Mucosa of gallbladder (tissue), 1 donor: ENCODE data around the gene ADGRL3. TPM values are rescaled to one million over a fixed set of nuclear protein-coding genes. Genes with fewer than 3 reads are reported as not detected.
"Not testable (repeated sequence)": the region's sequence is repeated elsewhere in the genome, so short reads cannot be mapped to it uniquely, and the experiment has no call there.

Source experiments
- DNase-seq: peaks from one replicate; pipeline ENCODE4 v3.0.0-alpha.2; 2020; ENCODE audit warnings: low spot score
- total RNA-seq: library from RNA; stranded (reverse); gene quantifications from one replicate; pipeline ENCODE4 v1.2.1, GENCODE V29; 2021
- donor health status: DM: no; HTN: no; CAD: no.

Gene ADGRL3
- total RNA-seq, 1 donor from 2014 or later, result 3.5 TPM

DNA sequence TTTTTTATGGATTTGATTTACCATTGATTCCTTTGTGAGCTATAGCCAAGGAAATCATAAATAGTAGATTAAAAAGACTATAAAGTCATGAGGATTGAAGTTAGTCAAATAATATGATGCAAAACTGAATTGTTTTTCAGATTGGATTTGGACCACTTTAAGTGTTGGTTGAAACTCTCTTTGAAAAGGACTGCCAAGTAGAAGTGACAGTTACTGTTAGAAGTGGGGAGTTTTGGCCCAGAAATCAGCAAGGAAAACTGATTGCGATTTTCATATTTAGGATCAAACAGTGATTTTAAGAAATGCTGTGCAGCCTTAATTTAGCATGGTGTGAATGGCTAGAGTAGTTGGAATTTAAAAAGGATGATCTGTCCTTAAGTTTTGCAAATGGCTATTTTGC lies 4.9 kb downstream of the ADGRL3 start:
- DNase-seq, result no peak

DNA sequence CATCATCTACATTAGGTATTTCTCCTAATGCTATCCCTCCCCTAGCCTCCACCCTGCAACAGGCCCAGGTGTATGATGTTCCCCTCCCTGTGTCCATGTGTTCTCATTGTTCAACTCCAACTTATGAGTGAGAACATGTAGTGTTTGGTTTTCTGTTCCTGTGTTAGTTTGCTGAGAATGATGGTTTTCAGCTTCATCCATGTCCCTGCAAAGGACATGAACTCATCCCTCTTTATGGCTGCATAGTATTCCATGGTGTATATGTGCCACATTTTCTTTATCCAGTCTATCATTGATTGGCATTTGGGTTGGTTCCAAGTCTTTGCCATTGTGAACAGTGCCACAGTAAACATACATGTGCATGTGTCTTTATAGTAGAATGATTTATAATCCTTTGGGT lies 7.0 kb downstream of the ADGRL3 start:
- DNase-seq, result not testable (repeated sequence)

DNA sequence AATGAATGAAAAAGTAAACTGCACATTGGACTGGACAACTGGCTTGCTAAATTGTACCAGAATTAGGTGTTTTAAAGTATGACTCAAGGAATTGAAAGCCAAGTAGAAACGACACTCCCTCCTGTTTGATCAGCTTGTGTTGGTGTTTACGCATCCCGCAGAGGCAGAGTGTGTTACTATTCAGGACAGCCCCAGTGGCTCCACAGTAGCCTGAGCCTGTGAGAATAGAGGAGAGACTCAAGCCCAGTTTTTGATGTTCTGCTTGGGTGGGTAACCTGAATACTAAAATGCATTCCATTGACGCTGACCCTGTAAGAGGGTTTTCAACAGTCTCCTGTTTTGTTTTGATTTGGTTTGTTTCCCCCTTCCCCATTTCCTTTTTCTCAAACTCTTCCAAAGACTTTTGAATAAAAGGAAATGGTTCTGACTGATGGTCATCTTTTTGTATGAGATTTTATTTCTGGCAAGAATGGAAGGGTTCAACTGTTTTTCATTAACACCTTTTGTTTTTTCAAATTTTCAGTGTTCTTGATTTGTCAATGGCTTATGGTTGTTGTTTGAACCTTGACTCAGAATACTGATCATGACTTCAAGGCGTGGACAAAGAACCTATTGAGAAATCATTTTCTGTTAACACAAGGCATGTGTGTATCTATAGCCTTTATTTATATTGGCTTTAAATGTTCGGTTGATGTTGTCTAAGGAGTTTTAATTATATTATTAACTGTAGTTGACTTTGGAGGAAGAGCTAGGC lies 10.2 kb downstream of the ADGRL3 start:
- no peak for DNase-seq

DNA sequence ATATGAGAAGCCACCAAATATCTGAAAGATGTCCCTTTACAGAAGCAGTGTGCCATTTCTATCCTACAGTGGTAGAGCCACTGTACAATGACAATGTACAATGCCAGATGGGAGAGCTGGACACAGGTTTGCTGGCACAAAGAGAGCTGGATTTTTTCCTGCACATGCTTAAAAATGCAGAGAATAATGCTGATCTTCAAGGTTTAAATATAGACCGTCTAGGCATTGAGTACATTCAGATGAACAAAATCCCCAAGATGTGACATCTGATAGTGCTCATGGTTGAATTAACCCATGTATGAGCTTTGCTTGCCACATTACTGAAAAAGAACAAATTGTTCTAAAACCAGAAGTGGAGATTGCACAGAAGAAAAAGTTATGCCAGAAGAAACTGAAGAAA lies 11.7 kb downstream of the ADGRL3 start:
- DNase-seq, result no peak

DNA sequence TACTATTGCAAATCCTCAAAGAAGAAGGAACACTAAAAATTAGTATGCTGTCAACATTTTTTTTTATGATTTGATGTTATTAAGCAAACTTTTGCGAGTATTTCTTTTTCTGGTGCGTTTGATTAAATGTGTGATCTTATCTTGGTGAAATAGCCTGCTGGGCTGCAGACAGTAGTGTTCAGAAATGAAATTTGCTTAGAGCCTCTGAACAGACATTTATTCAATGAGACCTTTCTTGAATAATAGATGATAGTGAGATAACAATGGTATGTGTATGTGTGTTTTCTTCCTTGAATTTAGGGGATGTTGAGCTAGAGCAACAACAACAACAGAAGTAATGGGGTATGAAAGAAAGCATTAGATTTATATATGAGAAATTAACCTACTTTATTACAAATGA lies 12.7 kb downstream of the ADGRL3 start:
- no peak for DNase-seq

DNA sequence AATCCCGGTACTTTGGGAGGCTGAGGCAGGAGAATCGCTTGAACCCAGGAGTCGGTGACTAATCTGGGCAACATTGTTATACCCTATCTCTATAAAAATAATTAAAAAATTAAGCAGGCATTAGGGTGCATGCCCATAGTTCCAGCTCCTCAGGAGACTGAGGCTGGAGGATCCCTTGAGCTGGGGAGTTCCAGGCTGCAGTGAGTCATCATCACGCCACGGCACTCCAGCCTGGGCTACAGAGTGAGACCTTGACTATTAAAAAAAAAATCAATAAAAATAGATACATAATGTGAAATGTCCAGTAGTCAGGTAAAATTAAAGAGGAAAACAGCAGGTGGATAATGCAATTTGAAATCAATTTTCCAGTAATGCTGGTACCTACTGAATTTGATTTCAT lies 14.6 kb downstream of the ADGRL3 start:
- no peak for DNase-seq

DNA sequence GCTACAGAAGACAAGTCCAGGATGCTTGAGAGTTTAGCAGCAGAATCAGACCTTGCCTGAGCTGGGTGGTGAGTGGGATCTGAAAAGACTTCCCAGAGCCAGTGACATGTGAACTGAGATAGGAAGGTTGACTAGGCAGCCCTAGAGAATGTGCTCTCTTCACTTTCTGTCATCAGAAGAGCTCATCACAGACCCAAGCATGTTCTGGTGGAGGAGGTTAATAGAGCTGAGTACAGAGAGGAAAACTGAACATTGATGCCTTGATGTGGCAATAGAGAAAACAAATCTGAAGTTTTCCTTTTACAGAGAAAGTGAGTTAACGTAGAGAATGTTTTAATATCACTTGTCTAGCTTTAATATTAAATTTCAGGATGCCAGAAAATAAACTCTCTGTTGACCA lies 17.1 kb downstream of the ADGRL3 start:
- DNase-seq, result no peak

DNA sequence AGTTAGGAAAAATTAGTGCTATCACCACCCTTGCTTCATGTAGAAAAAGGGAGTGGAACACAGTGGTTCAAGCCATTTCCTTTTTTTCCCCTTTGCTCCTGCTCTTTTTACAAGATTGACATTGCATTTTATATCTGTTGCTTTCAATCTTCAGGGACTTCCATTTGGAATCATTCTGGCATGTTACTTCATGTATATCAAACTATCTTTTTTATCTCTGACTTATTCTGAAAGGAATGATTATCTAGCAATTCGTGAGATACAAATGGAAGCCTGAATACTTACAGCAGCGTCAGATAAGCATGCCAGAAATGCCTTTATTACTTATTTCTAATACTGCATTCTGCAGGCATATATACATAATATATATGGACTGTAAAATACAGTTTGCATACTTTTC lies 20.4 kb downstream of the ADGRL3 start:
- DNase-seq, result no peak

DNA sequence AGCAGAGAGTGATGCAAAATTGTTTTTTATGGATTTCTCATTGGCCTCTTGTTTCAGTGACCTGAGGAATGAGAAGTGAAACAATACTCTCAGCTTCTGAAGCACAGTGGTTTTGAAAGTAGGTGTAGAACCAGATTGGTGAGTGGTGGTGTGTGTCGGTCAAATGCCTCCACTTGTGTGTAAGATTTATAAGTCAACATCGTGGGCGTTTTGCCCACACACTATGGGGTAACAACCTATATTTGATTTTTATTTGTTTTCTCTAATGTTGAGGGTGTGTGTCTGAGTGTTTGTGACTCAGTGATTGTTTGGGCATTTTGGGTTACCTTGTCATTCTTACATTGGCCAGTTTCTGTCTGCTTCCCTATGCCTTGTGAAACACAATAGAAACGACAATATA lies 23.3 kb downstream of the ADGRL3 start:
- DNase-seq, result no peak

DNA sequence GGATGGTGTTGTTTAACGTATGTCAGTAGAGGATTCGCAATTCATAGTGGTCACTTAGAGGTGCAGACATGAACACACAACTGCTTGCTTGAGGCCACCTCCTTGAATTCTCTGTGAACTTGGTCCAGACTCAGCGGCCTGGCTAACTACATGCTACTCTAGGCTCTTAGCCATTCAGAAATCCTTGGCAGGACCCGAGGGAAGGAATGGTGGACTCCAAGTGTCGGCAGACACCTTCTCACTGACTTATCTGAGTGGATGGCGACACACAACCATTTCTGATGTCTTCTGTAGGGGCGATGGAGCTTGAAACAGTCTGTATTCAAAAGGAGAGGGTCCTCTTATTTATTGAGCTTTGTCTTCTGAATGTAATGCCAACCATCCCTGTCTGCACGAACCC lies 24.4 kb downstream of the ADGRL3 start:
- DNase-seq, result no peak

DNA sequence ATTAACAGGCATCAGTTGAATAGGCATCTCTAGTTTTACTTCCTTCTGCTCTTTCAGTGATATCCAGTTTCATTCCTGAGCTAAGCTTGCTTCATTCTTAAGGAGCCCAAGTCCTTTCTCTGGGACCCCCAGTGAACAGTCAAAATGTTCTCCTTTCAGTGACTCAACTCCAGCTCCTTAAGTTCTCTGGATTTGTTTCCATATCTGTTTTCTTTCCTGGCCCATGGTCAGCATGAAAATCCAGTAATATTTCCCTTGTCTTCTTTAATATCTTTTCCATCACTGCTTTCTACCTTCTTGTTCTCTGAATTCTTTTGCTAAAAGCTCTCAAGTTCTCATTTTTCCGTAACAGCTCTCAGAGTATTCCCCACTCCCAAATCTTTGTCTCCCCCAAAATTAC lies 25.5 kb downstream of the ADGRL3 start:
- DNase-seq, result no peak

DNA sequence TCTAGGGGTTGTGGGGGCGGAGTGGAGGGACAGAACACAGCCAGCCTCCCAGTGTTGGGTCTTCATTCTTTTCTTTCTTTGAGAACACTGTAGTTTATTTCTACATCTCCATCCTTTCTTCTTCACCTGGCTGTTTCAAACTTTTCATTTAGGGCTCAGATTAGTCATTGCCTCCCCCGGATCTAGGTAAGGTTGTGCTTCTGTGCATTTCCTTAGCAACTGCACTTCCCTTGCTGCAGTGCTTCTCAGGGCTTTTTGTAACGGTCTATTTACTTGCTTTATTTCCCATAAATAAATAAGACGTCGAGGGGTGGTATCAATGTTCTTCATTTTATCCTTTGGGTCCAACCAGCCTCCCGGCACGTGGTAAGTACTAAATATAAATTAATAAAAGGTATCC lies 31.3 kb downstream of the ADGRL3 start:
- no peak for DNase-seq

DNA sequence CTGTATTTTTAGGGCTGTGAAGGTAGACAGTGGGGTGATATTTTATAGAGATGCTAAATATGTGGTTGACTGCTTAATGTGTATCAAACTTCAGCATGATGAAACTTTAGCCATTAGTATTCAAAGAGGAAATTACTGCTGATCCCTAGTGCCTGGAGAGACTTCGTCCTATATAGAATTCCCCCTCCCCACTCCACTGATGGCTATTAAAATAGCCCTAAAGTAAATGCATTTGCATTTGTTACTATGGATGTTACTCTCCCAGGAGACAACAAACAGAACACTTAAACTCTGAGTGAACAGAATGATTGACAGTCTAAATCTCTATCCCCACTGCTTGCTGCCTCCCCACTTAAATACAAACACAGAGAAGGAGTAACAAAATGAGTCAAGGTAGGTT lies 39.1 kb downstream of the ADGRL3 start:
- no peak for DNase-seq

DNA sequence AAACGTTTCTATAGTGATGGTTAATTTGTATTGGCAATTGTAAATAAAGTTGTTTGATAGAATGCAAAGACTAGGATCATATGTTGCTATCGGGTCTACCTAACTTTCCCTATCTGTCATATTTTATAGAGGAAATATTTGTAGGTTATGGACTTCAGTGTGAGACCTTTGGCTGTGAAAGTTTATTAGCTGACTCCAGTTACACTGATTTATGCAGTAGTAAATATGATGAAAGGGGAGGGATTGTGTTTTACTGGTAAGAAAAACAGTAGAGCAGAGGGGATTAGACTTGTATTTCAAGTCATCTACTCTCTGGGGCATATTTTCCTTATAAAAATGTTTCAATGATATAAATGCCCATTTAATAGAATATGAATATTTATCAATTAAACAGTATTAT lies 43.8 kb downstream of the ADGRL3 start:
- DNase-seq, result no peak

DNA sequence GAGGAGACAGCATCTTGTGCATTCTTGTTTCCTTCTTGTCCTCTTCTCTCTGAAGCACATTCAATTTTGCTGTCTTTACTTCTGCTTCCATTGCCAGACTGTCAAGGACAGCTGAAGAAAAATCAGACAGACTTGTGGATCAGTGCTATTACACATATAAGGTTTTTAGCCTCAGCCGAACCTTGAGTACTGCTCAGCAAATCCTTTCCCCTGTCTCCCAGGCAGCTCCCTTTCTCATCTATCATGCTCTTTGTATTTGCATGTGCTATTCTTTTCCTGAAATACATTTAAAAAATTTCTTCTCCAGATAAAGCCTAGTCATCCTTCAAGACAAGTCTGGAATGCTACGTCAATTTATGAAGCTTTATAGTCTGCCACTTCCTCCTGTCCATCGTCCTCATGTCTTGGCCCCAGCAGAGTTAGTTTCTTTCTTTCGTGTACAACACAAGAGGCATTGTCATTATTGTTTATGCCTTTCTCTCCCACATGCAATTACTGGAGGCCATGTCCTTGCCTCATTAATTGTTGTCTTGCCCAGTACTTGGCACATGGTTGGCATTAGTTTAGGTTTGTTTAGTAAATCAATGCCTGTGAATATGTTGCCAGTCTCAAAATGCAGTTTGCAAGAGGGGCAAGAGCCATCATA lies 45.1 kb downstream of the ADGRL3 start:
- no peak for DNase-seq

DNA sequence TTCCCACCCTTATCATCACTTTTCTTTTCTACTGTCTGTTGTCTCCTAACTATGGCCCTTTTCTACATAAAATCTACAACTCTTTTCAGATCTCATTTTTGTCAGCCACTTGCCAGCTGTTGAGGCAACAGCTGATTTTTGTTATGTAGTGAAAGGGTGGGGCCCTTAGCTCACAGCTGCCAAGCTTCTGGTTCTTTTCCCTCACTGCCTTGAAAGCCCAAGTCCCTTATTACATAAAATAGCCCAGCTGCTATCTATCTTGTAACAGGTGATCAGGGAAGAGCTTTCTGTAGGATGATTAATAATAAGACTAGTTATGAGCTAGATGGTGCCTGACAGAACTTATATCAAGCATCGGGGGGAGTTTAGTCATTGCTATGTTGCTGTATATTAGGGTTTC lies 45.9 kb downstream of the ADGRL3 start:
- DNase-seq, result no peak

DNA sequence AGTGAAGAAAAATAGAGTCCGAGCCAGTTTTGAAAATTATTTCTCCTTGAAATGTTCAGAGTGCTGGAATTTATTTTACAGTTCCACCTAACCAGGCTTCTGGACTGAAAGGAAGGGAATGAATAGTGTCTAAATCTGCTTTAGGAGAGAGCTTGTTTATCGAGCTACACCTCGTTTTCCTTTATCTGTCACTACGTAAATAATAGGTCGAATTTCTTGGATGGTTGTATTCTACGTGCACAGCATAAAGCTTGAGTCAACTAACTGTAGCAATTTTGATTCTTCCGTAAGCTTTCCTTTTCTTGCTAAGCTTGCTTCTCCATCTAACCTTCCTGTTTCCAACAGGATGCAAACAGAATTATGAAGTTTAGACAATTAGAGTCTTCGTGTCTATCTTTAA lies 48.6 kb downstream of the ADGRL3 start:
- DNase-seq, result no peak

DNA sequence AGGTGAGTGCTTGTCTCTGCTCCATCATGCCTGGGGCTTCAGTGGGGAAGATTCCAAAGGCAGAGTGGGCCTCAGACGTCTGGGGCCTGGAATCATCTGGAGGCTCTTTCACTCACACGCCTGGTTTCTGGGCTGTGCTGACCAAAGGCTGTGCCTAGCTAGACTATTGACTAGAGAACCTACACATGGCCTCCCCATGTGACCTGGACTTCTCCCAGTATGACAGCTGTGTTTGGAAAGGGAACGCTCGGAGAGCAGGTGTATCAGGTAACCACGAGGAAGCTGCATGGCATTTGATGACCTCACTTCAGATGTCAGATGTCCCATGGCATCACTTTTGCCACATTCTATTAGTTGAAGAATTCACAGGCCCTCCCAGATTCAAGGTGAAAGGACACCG lies 51.0 kb downstream of the ADGRL3 start:
- DNase-seq, result no peak

DNA sequence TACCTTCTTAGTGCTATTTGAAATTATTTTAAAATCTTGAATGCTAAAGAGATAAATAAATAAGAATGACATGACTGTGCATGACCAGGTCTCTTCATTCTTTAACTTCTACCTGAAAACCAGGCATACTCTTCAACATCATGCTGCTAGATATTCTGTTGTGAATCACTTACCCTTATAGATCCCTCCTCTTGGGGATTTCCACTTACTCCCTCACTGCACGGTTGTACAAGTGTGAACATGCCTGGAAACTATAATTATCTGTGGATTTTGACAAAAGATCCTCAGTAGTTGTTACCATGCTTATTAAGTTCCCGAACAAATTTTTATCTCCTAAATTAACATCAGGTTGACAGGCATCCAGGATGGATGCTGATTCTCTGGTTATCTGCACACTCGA lies 54.3 kb downstream of the ADGRL3 start:
- no peak for DNase-seq

DNA sequence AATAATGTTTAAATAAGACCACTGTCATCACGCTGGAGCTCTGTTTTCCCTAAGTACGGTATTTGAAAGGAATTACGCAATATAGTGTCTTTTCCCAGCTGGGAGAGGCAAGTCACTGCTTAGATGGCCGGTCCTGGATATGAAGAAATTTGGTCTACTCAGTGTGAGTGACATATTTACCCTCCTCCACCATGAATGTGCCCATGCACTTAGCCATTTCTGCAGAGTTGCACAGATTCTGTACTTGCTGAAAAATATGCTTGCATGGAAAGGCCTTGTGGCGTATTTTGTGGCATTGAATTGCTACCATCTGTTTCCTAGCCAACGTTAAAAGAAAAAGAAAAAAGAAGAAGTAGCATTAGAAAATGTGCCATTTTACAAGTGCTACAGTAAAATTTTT lies 73.1 kb downstream of the ADGRL3 start:
- no peak for DNase-seq

DNA sequence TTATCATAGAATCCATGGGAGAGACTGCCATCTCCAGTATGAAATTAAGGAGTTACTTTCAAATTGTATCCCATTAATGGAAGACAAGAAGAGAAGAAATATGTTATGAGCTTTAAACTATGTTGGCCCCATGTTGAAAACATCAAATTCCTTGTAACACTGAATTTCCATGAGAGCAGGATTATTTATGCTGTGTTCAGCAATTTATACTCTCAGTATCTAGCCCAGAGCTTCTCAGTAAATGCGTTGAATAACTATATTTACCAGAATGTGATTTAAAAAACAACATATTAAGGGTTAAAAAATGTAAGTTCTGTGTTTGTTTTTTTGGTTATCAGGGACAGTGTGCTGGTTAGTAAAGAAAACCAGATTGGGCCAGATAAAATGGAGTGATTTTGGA lies 74.2 kb downstream of the ADGRL3 start:
- no peak for DNase-seq

DNA sequence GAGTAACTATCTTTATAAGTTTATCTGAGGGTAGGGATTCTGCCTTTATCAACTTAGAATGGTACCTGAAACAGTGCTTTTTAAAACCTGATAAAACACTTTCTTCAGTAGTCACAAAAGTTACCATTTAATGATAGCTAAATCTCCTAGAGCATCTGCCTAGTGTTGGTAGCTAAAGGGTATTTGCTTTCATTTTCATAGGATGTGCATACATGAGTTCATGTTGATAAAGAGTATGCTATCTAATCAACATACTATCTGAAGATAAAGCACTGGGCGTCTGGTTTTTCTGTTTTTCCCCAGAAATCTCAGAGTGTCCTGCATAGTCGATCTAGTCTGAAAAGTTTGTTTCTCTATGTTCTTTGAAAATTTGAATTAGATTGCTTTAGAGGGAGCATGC lies 75.1 kb downstream of the ADGRL3 start:
- DNase-seq, result no peak

DNA sequence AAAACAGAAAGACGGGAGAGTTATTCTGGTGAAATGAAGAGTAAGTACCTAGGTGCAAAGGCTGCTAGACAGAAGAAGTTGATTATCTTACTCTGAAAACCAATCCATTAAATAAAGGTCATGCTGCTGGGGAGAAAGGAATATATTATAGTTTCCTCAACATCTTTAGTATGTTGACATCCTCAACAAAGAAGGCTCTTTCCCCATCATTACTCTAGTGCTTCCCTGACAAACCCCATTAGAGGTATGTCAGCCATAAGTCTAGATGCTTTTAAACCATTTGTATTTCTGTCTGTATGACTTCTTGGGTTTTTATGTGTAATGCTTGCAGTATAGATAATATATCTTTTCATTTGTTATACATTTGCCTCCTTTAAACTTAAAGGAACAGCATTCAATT lies 75.9 kb downstream of the ADGRL3 start:
- DNase-seq, result no peak
